Activated naive CD8-positive, alpha-beta T cell treated with anti-CD3 and anti-CD28 coated beads, Interleukin-2, amount 50 U/mL, for 16 hours (primary cell): Measurements from ENCODE around the gene PRRT1.
"Not testable (repeated sequence)": the region's sequence is repeated elsewhere in the genome, so short reads cannot be mapped to it uniquely, and the experiment has no call there.

ENCODE experiments used
- DNase-seq: peaks from one replicate; pipeline ENCODE4 v3.0.0-alpha.2; 2020; ENCODE audit warnings: low read depth, low spot score

Gene PRRT1

GRCh38 chr6:32151181-32151862 lies 417 bp downstream of the PRRT1 start:
- DNase-seq: no peak

- no peak for DNase-seq
Measured at GRCh38 chr6:32149932-32150870, 1.5 kb downstream of the PRRT1 start.

- DNase-seq: no peak
Measured at GRCh38 chr6:32149092-32149755, 2.5 kb downstream of the PRRT1 start.

GRCh38 chr6:32148289-32149091 lies 3.2 kb downstream of the PRRT1 start:
- peak; percentile 43 for DNase-seq

GRCh38 chr6:32147401-32148132 lies 4.2 kb downstream of the PRRT1 start:
- no peak for DNase-seq

GRCh38 chr6:32146687-32147086 lies 5.1 kb downstream of the PRRT1 start:
- DNase-seq: no peak

- no peak for DNase-seq
Measured at GRCh38 chr6:32146287-32146686, 5.5 kb downstream of the PRRT1 start.

- DNase-seq: not testable (repeated sequence)
Measured at GRCh38 chr6:32144238-32144637, 7.5 kb downstream of the PRRT1 start.

GRCh38 chr6:32140420-32141046 lies 11.2 kb downstream of the PRRT1 start:
- no peak for DNase-seq

GRCh38 chr6:32139590-32139989 lies 12.1 kb downstream of the PRRT1 start:
- no peak for DNase-seq

GRCh38 chr6:32137454-32137853 lies 14.3 kb downstream of the PRRT1 start:
- no peak for DNase-seq

- no peak for DNase-seq
Measured at GRCh38 chr6:32133786-32134185, 18.0 kb downstream of the PRRT1 start.

- no peak for DNase-seq
Measured at GRCh38 chr6:32132110-32132509, 19.6 kb downstream of the PRRT1 start.

- no peak for DNase-seq
Measured at GRCh38 chr6:32131439-32131948, 20.2 kb downstream of the PRRT1 start.

GRCh38 chr6:32129297-32130088 lies 22.2 kb downstream of the PRRT1 start:
- no peak for DNase-seq

GRCh38 chr6:32128751-32129296 lies 22.9 kb downstream of the PRRT1 start:
- no peak for DNase-seq

- peak; percentile 92 for DNase-seq
Measured at GRCh38 chr6:32127717-32128592, 23.8 kb downstream of the PRRT1 start, which contains the start of gene ATF6B. Gene ATF6B, minus strand, starts transcription at chr6:32128246. Its CDS starts 39 bp downstream, at chr6:32128207.

- DNase-seq: no peak
Measured at GRCh38 chr6:32127409-32127716, 24.4 kb downstream of the PRRT1 start.
